K562 (cell line): ENCODE data around the gene UNC79. TPM values are rescaled to one million over a fixed set of nuclear protein-coding genes. Genes with fewer than 3 reads are reported as not detected.

Source experiments
- ATAC-seq: fragments of 200-7000 bp; cut with Tn5 transposase; 3 replicates; pipeline ENCODE4 v1.9.1; 2020; ENCODE audit warnings: moderate library complexity
- BruUV-seq: library from RNA; stranded (reverse); fragments of 400-500 nt; replicated peaks from 2 replicates; lab custom pipeline; 2021; lab: Mats Ljungman, UMichigan
- CTCF ChIA-PET: fragments of 300-600 bp; formaldehyde crosslinking; extraction: SDS; loops from one replicate; lab custom pipeline; 2021; ENCODE audit warnings: low intra/inter-chr PET ratio; lab: Yijun Ruan, JAX
- POLR2A ChIA-PET: fragments of 300-600, 350-650 bp; sonication (Branson Sonifier 250); formaldehyde crosslinking; extraction: SDS; loops from one replicate; lab custom pipeline; 2021; ENCODE audit warnings: antibody characterized with exemption, inconsistent platforms; lab: Yijun Ruan, JAX
- DNase-seq, 4 experiments: peaks; one replicate each; pipeline versions ENCODE4 v3.0.0 to v3.0.0-alpha.2; 2011 to 2018; ENCODE audit warnings: low spot score in 3 of 4, mixed read lengths in 3 of 4; ENCODE audit errors: extremely low read depth in 1 of 4
- FAIRE-seq: peaks from 2 replicates; lab custom pipeline; 2011; peaks lifted over from hg19 to GRCh38; lab: Jason Lieb, UNC
- H2AFZ ChIP-seq: 2 replicates; pipeline ENCODE4 v1.6.0; 2011; ENCODE audit warnings: low read depth, low read length, control low read depth, inconsistent platforms
- H3K27ac ChIP-seq: fragments of 200-600 bp; 3 replicates; pipeline ENCODE4 v1.8.0; 2011; ENCODE audit warnings: low read depth, mild to moderate bottlenecking, control low read depth, inconsistent platforms, low read length, moderate library complexity, mixed read lengths; ENCODE audit errors: extremely low read depth
- H3K27me3 ChIP-seq, 2 experiments: fragments of 300-600 bp in 1 of 2; 2 replicates in 1 of 2; 3 replicates in 1 of 2; pipeline versions ENCODE4 v1.6.0 to v1.8.0; 2011; ENCODE audit warnings: inconsistent platforms in 2 of 2, low read length in 2 of 2, mild to moderate bottlenecking in 1 of 2, mixed read lengths in 1 of 2, moderate library complexity in 1 of 2; ENCODE audit not compliant: control insufficient read depth in 2 of 2, insufficient read depth in 2 of 2
- H3K36me3 ChIP-seq: fragments of 300-600 bp; 3 replicates; pipeline ENCODE4 v1.8.0; 2011; ENCODE audit warnings: mild to moderate bottlenecking, low read length, inconsistent platforms; ENCODE audit not compliant: control insufficient read depth, insufficient read depth
- H3K4me1 ChIP-seq, 2 experiments: fragments of 200-600 bp in 1 of 2; replicated peaks in 1 of 2; 2 replicates in 1 of 2; 3 replicates in 1 of 2; pipeline versions ENCODE4 v1.5.1 to v1.8.0; 2011; ENCODE audit warnings: inconsistent platforms in 2 of 2, low read length in 2 of 2, mild to moderate bottlenecking in 1 of 2, mixed read lengths in 1 of 2, moderate library complexity in 1 of 2; ENCODE audit not compliant: control insufficient read depth in 2 of 2, insufficient read depth in 2 of 2
- H3K4me2 ChIP-seq: 2 replicates; pipeline ENCODE4 v1.6.1; 2011; ENCODE audit warnings: low read length, control low read depth, inconsistent platforms, mixed read lengths; ENCODE audit not compliant: insufficient read depth
- H3K4me3 ChIP-seq: fragments of 200-600 bp; sonication (generic), shearing (Covaris generic); 2 replicates; pipeline ENCODE4 v1.5.1; 2016; ENCODE audit warnings: control low read depth, inconsistent platforms
- H3K79me2 ChIP-seq: fragments of 200-600 bp; 3 replicates; pipeline ENCODE4 v1.8.0; 2011; ENCODE audit warnings: low read length, inconsistent platforms; ENCODE audit not compliant: control insufficient read depth, insufficient read depth
- H3K9ac ChIP-seq, 2 experiments: 2 replicates each; pipeline versions ENCODE4 v1.6.0 to v1.6.1; 2011; ENCODE audit warnings: low read depth in 2 of 2, low read length in 2 of 2, control low read depth in 1 of 2, inconsistent platforms in 1 of 2, mild to moderate bottlenecking in 1 of 2, mixed read lengths in 1 of 2; ENCODE audit not compliant: insufficient read depth in 1 of 2
- H3K9me1 ChIP-seq: one replicate; pipeline ENCODE4 v1.6.0; 2011; ENCODE audit warnings: inconsistent platforms, mild to moderate bottlenecking, low read length, moderate library complexity; ENCODE audit not compliant: control insufficient read depth, insufficient read depth
- H3K9me3 ChIP-seq: replicated peaks from 2 replicates; pipeline ENCODE4 v1.5.1; 2011; ENCODE audit warnings: low read depth, low read length, inconsistent platforms; ENCODE audit not compliant: control insufficient read depth, insufficient read depth
- H4K20me1 ChIP-seq: replicated peaks from 2 replicates; pipeline ENCODE4 v1.6.1; 2011; ENCODE audit warnings: low read length, inconsistent platforms, mixed read lengths; ENCODE audit not compliant: control insufficient read depth, insufficient read depth
- BCOR ChIP-seq: fragments of 450-650 bp; IDR thresholded peaks from 2 replicates; pipeline ENCODE4 v1.6.1; 2016
- HBP1 ChIP-seq: fragments of 450-650 bp; formaldehyde crosslinking; IDR thresholded peaks from 2 replicates; pipeline ENCODE4 v1.4.0; 2022; ENCODE audit warnings: missing genetic modification characterization
- RERE ChIP-seq: sonication (generic); formaldehyde crosslinking; IDR thresholded peaks from 2 replicates; pipeline ENCODE4 v1.8.0; 2023; ENCODE audit warnings: missing genetic modification reagents, mild to moderate bottlenecking, borderline replicate concordance
- WGBS: fragments of 100-300 bp; shearing (Covaris generic); methylation state at CpG from one replicate; pipeline ENCODE4 v1.1.6; 2016; ENCODE audit warnings: low coverage, mixed read lengths; ENCODE audit not compliant: insufficient coverage; ENCODE audit errors: missing lambda C conversion rate; 5-methylcytosine and 5-hydroxymethylcytosine counted together
- in situ Hi-C: fragments of 300-500 bp; cut with MboI; formaldehyde crosslinking; loops from 4 replicates; pipeline ENCODE4 v1.15.0; 2018; ENCODE audit warnings: inconsistent platforms, mixed read lengths
- intact Hi-C: fragments of 100-400 bp; cut with micrococcal nuclease; formaldehyde crosslinking; loops from 2 replicates; pipeline ENCODE4 v1.14.2; 2022
- polyA plus RNA-seq, 8 experiments: library from polyadenylated mRNA; depleted of rRNA in 4 of 8; stranded (reverse) in 5 of 8; unstranded in 3 of 8; fragments of >200 nt; fragmentation: Nextera tagmentation in 2 of 8; fragmentation: Illumina TruSeq in 1 of 8; extraction: Ambion mirVana in 2 of 8; extraction: Trizol in 1 of 8; gene quantifications; 2 replicates each; pipeline versions ENCODE4 v1.2.1 to v1.2.3, GENCODE V29; 2011 to 2014; ENCODE audit warnings: inconsistent platforms in 1 of 8, missing spikeins in 1 of 8
- total RNA-seq, 7 experiments: library from RNA; depleted of rRNA in 6 of 7; stranded (reverse); fragments of >200 nt in 6 of 7; fragmentation: Illumina TruSeq in 2 of 7; extraction: Trizol in 2 of 7; gene quantifications; 2 replicates each; pipeline versions ENCODE4 v1.2.1 to v1.2.3, GENCODE V29; 2011 to 2021; ENCODE audit warnings: low replicate concordance in 1 of 7

UNC79 gene
- total and polyA plus RNA-seq, 9 of the 15 experiments (the other 6 are each of a cell fraction or from before 2014, with no cell fraction given), result under 0.01 to 0.04 (median 0.01) TPM; not detected in 6

GRCh38 chr14:93723001-93723400 lies 292.3 kb downstream of the UNC79 start:
- in situ Hi-C loops (no loop called here), intact Hi-C loops (no loop called here)
- DNase-seq, result no peak
- Histone ChIP-seq H3K9ac (no peak overlapping the region), H4K20me1 (no peaks in the 10 kb centered on the region), H3K9me1 (no peaks in the 10 kb centered on the region), H3K9me3 (no peaks in the 10 kb centered on the region), H3K4me2 (no peak overlapping the region), H3K27ac (no peak overlapping the region), H3K27me3 (no peaks in the 10 kb centered on the region; a peak in 2 of 5 replicates), H2AFZ (no peak overlapping the region), H3K4me3 (no peak overlapping the region), H3K79me2 (no peaks in the 10 kb centered on the region), H3K4me1 (no peaks in the 10 kb centered on the region), H3K36me3 (no peaks in the 10 kb centered on the region)
- 0% methylated on average over 4 of the region's 4 CpGs for WGBS
- ChIA-PET POLR2A (interaction anchor here (0.5 kb wide), 1 partner anchor 156 kb away, joined by 3 read pairs; no protein-coding TSS in a partner anchor), CTCF (no interaction called here)
- ATAC-seq, result no peak
- FAIRE-seq, result no peak
- no TSS peak for BruUV-seq
- TF ChIP-seq RERE (CRISPR knock-in tag), result no peak
- TF ChIP-seq HBP1 (CRISPR knock-in tag), result no peak
- no peak for TF ChIP-seq BCOR
